GM04503 (cell line): ENCODE data around the gene B3GAT3.
"Not testable (repeated sequence)": the region's sequence is repeated elsewhere in the genome, so short reads cannot be mapped to it uniquely, and the experiment has no call there.

ENCODE experiments used
- DNase-seq: peaks from one replicate; pipeline ENCODE4 v3.0.0-alpha.2; 2012; ENCODE audit warnings: low read depth

B3GAT3 gene

DNA sequence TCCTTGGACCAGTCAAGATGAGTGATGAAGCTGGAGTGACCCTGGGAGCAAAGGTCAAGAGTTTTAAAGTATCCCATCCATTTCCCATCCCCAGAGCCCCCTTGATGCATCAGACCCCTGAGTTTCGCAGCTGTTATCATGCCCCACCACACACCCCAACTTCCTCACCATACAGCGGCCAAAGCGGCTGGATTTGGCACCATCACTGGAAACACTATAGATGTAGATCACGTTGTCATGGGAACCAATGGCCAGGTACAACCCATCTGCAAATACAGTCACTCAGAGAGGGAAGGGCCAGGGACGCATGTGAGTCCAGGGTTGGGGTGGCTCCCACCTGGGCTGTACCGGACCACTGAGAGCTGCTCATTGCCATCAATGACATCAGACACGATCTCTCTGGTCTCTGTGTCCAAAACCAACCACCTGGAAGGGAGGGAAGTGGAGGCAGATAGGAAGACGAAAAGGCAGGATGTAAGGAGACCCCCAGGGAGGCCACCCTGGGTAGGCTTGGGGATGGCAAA, 17.9 kb downstream of the B3GAT3 start:
- DNase-seq: no peak

DNA sequence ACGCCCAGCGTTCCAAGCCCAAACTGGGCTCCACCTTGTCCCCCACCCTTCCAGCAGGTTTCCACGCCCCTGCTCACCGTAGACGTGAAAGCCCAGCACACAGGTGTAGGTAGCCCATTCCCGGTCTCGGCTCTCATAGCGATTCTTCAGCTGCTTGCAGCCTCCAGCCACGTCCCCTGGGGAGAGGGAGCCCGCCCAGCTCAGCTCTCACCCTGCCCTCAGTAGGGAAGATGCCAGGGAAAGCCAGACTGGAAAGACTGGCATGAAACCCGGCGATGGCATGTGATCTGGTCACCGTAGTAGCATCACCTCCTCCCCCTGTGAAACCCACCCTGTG, 18.7 kb downstream of the B3GAT3 start:
- DNase-seq: no peak

DNA sequence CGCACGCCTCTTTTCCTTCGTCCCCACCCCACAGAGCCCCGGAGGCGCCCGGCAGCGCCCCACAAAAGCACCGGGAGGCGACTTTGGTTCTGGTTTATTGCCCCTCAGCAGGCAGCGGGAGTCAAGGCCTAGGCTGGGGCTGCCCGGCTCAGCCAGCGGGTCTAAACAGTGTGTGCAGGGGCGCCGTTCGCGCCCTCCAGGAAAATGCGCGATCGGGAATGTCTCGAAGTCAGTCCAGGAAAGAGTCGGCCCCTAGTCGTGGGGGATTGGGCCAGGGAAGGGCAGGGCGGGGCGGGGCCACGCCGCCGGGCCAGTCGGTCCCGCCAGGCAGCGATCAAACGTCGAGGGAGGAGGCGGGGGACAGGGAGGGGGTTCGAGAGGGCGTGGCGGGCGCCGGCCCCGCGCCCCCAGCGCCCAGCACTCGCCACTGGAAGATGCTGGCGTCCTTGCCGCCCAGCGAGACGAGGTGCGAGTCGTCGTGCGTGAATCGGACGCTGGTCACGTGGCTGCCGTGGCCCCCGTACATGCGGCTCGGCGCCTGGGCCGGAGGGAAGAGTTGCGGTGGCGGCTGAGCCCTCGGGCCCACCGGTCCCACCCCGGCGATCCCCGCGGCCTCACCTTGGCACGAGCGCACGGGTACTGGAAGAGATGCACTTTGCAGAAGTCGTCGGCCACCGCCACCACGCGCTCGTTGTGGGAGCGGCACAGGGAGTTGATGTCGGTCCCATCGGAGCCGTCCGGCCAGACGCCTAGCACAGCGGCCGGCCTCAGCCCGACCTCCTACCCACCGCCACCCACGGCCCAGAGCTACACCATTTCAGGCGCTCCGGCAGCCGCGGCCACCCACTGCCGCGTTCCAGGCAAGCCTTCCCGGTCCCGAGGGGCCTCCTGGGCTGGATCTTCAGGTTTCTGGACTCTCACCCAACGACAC, 19.4 kb downstream of the B3GAT3 start:
- no peak for DNase-seq

DNA sequence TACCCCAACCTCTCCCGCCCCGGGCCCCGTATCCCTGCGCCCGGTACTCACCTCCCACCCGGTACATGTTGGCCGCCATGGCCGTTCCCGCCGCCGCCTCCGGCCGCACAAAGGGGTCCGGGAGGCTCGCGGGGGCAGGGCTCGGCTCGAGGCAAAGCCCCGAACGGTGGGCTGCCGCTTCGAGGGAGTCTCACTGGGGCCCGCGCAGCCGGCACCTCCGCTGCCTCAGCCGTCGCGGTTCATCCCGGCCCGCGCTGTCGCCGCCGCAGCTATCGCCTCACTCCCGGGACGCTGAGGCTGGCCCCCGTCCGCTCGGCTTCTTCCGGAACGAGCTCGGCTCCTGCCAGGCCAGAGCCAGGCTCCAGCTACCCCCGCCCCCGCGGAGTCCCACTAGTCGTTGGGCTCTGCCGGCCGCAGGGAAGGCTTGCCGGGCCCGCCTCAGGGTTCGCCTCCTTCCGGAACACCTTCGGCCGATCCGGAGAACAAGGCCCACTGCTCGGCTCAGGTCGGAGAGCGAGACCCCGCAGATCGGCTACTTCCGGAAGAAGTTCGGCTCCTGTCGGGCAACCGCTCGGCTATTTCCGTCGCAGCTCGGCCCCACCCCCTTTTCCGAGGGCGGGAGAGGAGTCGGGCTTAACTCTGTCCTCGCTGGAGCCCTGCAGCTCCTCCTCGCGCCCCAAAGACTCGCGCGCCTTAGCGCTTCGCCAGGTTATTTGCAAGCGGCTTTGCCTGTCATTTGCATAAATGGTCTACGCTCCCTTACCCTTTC, 20.2 kb downstream of the B3GAT3 start, which contains the start of gene MTA2:
Gene MTA2, minus strand, starts transcription at position 494 of the 769 bp plus-strand sequence. Its CDS starts 415 bp downstream, at position 79.
- DNase-seq: peak; percentile 83

DNA sequence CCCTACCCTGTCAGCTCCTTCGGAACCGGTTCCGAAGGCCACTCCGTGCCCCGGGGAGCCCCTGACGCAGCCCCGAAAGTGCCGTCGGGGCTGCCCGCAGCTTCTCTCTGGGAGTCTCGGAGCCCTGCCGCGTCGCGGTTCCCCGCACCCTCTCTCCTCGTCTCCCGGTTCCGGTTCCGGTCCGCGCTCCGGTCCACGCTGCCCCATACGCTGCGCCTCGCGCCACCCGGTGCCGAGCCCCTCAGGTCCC, 20.7 kb downstream of the B3GAT3 start:
- no peak for DNase-seq

DNA sequence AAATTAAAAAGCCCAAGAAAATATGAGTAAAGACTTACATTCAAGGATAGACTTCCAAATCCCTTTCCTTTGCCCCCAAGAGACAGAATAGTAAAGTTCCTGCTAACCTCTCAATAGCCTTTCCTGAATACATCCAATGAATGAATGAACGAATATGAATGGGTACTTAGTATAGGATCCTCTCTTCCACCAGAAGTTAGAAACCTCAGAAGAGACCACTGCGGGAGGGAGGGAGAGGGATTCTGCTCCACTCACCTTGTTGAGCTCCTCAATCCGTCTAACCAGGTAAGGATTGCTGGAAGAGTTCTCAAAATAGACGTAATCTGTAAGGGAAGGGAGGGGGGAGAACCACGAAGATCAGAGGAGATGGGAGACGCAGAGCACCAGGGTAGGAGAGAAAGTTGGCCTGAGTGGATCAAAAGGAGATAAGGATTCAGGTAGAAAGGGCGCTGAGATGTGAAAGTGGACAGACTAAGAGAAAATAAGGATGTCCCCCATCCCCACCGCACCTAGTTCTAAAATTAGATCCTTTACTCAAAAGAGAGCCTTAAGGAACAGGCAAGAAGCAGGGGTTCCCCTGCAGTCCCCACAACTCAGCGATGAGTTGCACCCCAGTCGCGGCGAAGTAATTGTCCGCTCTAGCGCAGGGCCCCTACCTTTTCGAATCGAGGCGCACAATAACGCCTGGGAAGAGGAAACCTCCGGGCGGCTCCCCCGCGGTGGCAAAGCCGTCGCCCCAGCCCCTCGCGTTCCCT, 21.2 kb downstream of the B3GAT3 start:
- DNase-seq: no peak

DNA sequence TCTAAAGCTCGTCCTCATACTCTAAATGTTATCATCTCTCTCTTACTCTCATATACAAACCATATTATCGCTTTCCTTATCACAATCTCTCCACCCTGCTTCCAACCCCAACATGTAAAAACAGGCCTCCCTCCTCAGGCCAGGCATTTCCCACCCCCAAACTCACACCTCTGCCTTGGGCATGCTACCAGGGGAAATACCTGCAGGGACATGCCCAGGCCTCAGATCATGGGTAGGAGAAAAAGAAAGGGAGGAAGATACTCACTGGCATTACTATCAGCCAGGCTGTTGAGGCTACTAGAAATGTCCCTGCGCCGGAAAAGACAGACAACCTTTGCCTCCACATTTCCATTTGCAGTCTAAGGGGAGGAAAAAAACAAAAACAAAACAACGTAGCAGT, 21.9 kb downstream of the B3GAT3 start:
- no peak for DNase-seq

DNA sequence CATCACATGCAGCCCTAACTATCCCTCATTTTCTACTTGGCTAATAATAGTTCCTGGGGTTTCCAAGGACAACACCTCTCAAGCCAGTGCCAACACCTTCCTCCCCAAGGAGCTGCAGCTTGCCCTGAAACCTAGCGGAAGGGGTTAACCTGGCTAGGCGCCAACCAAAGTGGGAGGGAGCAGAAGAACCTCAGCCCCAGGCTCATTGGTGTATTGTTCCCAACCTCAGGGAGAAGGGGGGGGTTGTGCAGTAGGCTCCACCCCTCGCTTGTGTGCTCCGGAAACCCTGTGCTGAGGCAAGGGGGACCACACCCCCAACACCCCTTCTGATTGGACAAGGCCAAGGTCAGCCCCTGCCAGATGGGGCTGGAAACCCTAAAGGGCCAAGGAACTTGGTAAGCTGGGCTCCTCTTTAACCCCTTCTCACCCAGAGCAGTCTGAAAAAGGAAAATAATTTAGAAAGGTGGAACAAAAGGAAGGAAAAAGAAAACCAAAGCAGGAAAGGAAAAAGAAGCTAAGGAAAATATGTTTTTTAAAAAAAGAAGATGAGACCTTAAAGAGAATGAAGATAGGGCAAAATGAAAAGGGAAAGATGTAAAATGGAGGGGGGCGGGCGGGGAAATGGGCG, 22.6 kb downstream of the B3GAT3 start:
- peak; percentile 91 for DNase-seq

DNA sequence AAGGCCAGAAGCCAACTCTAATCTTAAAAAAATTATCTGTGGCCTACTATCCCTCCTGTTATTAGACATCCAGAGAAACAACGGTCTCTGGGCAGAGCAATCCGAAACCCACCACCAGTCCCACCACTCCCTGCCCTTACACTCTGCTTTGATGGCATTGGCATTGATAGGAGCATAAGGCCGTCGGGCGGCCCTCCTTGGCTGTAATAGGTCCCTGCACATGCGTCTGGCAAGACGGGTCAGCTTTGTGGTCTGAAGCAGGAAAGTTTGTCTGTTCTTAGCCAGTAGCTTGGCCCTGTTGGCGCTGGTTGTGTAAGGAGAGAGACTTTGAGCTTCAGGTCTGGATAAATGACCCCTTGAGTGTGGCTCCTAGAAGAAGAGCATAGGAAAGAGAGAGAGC, 26.7 kb downstream of the B3GAT3 start:
- no peak for DNase-seq

DNA sequence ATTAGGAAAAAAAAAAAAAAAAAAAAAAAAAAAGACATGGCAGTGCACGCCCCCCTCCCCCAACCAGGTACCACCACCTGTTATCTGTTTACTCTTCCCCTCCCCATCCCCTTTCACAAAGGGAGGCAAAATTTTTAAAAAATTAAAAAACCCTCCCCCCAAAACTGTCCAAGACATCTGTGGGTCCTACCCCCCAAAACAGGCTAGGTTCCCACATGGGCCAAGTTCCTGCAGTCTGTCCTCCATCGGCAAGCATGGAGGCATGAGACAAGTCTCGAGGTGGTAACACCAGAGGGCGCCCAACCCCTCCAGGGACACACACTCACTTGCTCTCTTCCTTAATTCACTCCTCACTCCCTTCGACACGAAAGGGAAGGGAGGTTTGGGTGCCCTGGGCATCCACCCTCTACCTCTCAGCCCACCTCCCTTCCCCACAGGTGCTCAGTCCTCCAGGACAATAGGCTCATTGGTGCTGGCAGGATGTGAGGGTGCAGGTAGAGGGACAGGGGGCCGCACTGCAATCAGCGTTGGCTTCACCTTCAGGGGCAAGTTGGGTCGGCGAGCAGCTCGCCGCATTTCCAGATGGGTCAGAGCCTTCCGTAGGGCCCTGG, 28.2 kb downstream of the B3GAT3 start:
- DNase-seq: no peak

DNA sequence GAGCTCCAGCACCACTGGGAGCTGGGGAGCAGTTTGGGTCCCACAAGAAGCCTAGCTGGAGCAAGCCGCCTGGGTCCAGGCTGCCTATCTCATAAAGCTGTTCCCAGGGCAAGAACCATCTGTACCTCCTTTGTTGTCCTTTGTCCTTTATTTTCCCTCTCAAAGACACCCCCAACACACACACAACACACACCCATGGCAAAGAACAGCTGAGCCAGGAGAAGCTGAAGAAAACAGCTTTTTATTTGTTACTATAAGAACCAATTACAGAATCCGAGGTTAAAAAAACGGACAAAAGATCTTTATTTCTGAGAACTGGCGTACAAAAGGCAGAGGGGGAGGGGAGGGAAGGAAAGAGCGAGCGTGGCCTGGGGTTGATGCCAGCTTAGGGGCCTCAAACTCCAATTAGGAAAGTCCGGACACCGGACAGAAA, 28.8 kb downstream of the B3GAT3 start:
- no peak for DNase-seq

DNA sequence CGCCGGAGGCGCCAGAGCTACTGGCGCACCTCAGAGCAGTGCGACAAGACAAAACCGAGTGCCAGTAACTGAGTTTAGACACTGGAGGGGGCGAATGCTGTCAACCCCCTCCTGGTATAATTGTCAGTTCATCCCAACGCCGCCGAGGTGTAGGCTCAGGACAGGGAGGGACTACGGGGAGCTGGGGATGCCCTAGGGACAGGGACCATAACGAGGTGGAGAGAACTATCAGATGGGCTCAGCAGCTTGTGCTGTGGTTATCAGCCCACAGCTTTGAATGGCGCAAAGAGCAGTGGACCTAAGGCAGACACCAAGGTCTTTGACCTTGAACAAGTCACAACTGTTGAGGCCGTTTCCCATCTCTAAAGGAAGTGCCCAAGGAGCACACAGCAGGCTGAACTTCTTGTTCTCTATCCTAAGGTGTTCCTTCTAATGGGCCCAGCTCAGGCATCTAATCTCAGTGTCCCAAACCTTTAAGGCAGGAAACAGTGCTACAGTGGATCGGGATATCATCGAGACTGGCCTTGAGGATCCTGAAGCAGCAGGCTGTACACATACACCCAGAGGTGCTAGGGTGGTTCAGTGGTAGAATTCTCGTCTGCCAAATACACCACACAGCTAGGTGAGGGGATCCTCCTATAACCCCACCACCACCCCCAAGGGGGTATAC, 29.5 kb downstream of the B3GAT3 start:
- no peak for DNase-seq

DNA sequence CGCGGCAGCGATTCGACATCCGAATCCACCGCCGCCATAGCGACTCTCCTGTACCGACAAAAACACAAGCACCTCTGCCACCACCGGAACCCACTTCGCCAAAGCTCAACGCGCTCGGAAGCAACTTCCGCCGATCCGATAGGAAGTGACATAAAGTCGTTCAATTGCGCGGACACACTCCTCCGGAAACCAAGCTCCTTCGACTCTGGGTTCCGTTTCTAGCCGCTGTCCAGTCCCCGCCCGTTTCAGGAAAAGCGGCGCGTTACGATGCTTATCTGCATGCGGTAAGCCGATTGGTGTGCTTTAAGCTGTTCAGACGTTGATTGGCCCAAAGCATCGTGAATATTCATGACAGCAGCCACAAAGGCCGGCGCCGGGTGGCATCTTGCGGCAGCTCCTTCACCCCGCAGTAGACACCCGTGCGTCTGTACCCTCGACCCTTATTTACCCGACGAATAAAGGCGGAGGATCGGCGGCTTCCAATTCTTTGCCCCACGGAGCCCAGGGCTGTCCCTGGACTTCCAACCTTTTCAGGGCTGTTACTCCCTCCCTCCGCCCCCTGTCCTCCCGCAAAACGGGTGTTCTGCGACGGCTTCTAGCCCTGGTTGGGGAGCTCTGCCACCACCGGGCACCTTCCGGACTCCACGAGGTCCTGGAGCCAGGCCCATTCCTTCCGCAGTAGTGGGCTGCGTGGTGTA, 30.2 kb downstream of the B3GAT3 start, which contains the start of gene TUT1:
Gene TUT1, minus strand, starts transcription at position 76 of the 698 bp plus-strand sequence. Its CDS starts 38 bp downstream, at position 38.
- DNase-seq: peak; percentile 95

DNA sequence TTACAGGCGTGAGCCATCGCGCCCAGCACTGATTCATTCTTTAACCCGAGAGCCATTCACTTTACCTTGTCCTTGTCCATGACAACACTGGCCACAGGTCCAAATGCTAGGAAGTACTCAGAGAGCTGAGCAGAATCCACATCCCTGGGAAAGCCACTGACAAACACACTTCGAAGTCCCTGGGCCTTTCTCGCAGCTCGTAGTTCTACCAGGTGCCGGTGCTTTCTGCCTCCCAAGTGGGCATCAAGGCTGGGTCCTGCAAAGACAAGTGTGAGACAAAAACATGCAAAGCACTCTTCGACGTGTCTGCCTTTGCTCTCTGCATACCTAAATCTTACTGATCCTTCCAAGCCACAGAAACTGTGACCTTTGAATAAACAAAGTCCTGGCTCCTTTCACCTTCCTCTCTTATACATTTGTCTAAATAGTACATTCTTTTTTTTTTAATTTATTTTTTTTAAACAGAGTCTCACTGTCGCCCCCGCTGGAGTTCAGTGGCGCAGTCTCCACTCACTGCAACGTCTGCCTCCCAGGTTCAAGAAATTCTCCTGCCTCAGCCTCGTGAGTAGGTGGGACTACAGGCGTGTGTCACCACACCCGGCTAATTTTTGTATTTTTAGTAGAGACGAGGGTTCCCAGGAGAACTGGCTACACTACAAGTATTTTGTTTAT, 32.7 kb downstream of the B3GAT3 start:
- no peak for DNase-seq

DNA sequence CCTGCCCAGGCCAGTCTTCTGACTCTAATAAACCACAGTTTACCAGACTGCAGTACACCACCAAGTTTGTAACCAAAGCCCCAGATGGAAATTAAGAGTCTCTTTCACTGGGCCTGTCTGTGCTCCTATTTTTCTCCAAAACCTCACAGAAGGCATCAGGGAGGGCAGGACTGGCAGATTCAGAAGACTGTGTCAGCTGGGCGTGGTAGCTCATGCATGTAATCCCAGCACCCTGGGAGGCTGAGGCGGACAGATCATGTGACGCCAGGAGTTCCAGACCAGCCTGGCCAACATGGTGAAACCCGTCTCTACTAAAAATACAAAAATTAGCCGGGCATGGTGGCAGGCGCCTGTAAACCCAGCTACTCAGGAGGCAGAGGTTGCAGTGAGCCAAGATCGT, 36.4 kb downstream of the B3GAT3 start:
- not testable (repeated sequence) for DNase-seq

DNA sequence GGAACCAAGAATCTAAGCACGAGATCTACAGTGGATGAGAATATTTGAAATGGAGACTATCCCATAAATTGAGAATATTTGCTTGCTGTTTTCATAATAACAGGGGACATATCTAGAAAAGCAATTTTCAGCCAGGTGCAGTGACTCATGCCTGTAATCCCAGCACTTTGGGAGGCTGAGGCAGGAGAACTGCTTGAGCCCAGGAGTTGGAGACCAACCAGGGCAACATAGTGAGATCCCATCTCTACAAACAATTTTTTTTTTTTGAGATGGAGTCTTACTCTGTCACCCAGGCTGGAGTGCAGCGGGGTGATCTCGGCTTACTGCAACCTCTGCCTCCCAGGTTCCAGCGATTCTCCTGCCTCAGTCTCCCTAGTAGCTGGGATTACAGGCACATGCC, 40.1 kb downstream of the B3GAT3 start:
- not testable (repeated sequence) for DNase-seq

DNA sequence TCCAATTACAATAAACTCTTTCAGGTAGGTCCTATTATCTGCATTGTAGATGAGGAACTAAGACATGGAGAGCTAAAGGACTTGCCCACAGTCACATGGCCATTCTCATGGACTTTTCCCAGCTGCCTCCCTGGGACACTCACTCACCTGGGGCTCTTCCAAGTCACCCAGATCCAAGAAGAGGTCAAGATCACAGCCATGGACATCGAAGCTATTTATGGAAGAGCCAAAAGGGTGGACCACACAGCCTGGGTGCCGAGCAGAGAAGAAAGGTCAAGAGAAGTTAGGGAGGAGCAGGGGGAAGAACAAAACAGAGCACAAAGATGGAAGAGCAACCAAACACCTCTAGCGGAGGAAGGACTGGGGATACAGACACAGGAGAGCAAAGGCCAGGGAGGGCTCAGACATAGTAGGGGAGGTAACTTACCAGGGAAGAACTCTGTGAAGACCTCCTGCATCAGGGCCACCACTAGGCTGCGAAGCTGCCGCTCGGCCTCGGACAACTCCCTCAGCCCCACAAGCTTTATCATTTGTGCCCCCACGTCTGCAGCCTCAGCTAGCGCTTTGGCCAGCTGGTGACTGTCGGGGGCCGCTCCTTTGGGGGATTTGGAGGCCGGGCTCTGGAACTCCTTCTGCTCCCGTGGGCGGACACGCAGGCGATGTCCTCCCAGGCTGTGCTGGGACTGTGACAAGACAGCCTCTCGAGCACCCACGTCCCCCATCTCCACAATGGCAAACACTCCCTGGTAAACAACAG, 40.6 kb downstream of the B3GAT3 start:
- DNase-seq: no peak

DNA sequence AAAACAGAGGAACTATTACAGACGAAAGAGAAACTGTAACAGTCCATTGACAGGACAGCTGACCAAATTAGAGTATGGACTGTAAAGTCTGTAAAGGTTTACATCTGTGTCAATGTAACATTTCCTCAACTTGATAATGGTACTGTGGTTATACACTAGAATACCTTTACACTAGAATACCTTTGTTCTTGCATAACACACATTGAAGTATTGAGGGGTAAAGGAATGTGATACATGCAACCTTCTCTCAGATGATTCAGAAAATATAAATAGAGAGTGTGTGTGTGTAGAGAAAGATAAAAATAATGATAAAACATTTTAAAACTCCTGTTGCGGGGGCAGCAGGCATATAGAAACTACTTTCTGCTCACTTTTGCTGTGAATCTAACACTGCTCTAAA, 42.5 kb downstream of the B3GAT3 start:
- DNase-seq: no peak

DNA sequence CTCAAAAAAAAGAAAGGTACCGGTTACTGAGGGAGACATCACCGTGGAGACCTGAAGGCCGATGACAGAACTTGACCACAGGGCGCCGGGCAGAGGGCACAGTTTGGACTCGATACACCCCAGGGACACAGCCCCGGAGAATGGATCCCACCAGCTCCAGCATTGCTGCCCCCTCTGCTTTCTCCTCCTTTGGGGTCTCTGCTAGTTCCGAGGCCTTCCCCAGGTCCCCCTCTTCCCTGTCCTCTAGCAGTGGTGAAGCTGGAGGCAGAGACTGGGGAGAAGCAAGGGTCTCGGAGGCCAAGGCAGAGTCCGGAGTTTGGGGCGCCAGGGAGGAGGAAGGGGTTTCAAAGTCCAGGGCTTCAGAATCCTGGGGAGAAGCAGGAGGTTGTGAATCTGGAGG, 43.2 kb downstream of the B3GAT3 start:
- DNase-seq: no peak
